ENCODE data around the gene ZIC2.
A peak's percentile ranks its signal among the peaks of the same experiment; 100 is the strongest.

Gene ZIC2

DNA sequence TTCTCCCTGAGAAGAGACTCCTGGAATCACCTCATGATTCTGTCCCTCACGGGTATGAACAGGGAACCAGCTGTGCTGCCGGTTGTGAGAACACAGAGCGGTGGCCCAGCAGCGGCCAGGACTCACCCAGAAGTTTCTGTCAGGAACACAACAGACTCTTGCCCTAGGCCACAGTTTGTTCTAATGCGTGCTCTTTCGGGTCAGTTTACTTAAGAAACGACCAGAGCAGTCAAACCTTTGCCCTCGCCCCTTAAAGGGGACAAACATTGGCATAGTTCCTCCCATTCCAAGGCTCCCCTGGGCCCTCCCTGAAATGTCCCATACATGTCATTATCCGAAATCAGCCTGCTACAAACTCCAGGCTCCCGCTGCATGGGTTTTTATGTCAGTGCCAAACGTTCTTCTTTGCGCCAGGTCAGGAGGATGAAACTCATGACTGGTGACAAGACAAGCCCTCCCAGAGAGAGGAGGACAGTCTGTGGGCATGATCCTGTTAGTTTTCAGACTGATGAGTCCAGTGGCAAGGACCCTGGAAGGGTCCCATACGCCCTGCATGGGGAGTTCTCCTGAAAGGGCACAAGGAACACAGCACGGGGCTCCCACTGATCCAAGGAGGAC is 28.3 kb upstream of the ZIC2 start:
- no peak for ATAC-seq

DNA sequence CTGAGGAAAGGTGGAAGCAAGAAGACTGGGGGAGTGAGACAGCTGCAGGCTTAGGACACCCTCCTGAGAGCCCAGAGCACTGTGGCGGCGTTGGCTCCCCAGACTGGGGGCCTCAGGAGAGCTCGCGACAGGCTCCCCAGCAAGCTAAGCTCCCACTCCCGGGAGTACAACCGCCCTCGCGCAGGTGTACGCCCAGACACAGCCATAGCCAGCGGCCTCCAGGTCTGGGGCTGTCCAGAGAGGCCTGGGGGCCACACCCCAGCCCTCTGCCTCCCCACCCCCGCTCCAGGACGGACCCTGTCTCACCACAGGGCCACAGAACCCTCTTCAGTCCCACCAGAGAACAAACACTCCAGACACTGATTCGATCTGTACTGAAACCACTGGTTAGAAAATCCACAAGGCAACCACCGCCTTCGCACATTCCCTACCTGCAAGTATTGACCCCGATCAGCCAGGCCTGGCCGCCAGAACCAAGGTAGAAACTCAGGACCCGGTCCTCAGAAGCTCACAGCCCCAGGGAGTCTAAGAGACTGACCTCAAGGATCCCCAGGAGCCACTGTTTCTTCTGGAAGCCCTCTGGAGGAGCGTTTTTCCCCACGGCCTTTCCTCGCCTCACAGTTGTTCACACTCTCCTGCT is 26.4 kb upstream of the ZIC2 start:
- ATAC-seq, result peak; percentile 6; the same call in 1 of the 3 replicates
- no peak for TF ChIP-seq CREB5 (CRISPR knock-in tag; IDR thresholded peaks at IDR 0.05; ENCODE audit: low read depth)
- no peak for TF ChIP-seq ZNF70 (CRISPR knock-in tag; IDR thresholded peaks at IDR 0.05)
- no peak for TF ChIP-seq ISL1 (CRISPR knock-in tag; IDR thresholded peaks at IDR 0.05)
- TF ChIP-seq OSR1 (CRISPR knock-in tag; IDR thresholded peaks at IDR 0.05), result no peak
- no peak for TF ChIP-seq ZNF8 (CRISPR knock-in tag; IDR thresholded peaks at IDR 0.05)
- TF ChIP-seq, protein P1, sequence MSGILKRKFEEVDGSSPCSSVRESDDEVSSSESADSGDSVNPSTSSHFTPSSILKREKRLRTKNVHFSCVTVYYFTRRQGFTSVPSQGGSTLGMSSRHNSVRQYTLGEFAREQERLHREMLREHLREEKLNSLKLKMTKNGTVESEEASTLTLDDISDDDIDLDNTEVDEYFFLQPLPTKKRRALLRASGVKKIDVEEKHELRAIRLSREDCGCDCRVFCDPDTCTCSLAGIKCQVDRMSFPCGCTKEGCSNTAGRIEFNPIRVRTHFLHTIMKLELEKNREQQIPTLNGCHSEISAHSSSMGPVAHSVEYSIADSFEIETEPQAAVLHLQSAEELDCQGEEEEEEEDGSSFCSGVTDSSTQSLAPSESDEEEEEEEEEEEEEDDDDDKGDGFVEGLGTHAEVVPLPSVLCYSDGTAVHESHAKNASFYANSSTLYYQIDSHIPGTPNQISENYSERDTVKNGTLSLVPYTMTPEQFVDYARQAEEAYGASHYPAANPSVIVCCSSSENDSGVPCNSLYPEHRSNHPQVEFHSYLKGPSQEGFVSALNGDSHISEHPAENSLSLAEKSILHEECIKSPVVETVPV (CRISPR knock-in tag; IDR thresholded peaks at IDR 0.05), result no peak

More for the DNA sequence above, 28.3 kb upstream of the ZIC2 start:
- TF ChIP-seq ESRRG (CRISPR knock-in tag; IDR thresholded peaks at IDR 0.05) (no peak), OSR1 (CRISPR knock-in tag; IDR thresholded peaks at IDR 0.05) (no peak), PATZ1 (CRISPR knock-in tag; IDR thresholded peaks at IDR 0.05; ENCODE audit: borderline replicate concordance) (no peak), CSDC2 (CRISPR knock-in tag; IDR thresholded peaks at IDR 0.05) (no peak), ZNF8 (CRISPR knock-in tag; IDR thresholded peaks at IDR 0.05) (no peak)
- TF ChIP-seq, protein P1 (CRISPR knock-in tag; IDR thresholded peaks at IDR 0.05), result no peak

DNA sequence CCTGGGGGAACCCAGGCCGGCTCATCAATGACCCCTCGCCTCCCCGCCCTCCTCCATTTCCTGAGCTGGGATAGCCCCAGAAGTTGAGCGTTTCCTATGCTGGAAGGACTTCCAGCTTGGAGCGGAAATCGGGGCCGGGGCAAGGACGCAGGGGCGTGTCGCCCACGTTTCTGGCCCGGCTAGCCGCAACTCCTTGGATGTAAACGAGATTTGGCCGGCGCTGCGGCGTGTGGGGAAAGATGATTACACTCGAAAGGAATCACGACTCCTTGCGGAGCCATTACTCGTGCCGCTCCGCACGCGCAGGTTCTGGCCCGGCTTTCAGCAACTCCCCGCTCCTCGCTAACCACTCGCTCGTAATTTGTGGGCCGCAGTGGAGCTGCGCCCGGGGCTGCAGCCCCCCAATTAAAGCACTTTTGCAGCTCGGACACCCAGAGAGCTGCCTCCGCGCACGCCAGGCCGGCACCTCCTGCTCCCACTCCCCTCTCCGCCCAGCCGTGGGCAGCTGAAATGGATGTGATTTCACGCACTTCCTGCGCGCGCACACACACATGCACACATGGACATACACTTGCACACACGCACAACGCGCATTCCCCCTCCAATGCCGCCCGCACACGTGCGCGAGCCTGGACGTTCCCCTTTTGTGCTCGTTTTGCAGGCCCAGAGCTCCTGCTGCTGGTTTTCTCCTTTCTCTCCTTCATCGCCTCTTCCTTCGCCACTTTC is 25.7 kb upstream of the ZIC2 start:
- peak; percentile 10; the same call in 2 of the 3 replicates for ATAC-seq
- no peak for TF ChIP-seq PATZ1 (CRISPR knock-in tag; IDR thresholded peaks at IDR 0.05; ENCODE audit: borderline replicate concordance)
- TF ChIP-seq ZFP30 (CRISPR knock-in tag; IDR thresholded peaks at IDR 0.05), result no peak

DNA sequence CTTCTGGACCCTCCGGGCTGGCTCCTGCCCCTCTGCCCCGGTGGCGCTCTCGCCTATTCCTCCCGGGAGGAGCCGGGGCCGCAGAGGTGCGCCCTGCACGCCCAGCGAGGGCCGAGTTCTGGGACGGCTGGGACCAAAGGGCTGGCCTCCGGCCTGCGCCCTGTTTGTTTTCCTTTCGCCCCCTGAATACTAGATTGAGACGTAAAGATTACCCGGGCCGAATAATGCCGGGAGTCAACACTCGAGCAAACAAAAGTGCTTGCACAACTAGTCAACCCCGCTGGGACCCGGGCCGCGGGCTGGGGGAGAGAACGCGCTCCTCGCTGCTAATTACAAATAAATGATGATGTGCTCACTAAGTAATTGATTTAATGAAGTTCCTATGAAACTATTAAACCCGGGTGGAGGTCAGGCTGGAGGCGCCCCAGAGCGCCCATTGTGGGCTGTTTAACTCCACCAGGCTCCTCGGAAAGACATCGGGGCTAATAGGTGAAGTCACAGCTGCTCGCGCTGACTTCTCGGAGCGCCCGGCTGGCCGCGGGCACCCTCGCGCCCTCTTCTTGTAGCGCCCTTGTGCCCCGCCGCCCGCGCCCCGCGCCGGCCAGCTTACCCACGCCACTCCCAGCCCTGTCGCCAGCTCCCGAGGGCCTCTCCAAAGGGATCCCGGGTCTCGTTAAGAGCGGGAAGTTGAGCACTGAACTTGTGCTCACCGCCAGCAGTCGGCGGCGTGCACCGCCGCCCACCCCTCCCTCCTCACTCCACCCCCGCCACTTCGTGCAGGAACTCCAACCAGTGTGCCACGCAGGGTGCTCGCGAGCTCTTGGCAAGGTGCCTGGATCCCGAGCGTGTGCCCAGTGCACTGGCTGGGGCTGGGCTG is 24.9 kb upstream of the ZIC2 start:
- ATAC-seq, result peak; percentile 33
- TF ChIP-seq GLIS3 (CRISPR knock-in tag; IDR thresholded peaks at IDR 0.05) (no peak), ARNTL (CRISPR knock-in tag; IDR thresholded peaks at IDR 0.05; ENCODE audit: borderline replicate concordance, low read depth) (no peak), BACH2 (CRISPR knock-in tag; IDR thresholded peaks at IDR 0.05; ENCODE audit: borderline replicate concordance) (no peak), PATZ1 (CRISPR knock-in tag; IDR thresholded peaks at IDR 0.05; ENCODE audit: borderline replicate concordance) (no peak), SNAI2 (CRISPR knock-in tag; IDR thresholded peaks at IDR 0.05) (no peak), ISL1 (CRISPR knock-in tag; IDR thresholded peaks at IDR 0.05) (no peak), ZFP30 (CRISPR knock-in tag; IDR thresholded peaks at IDR 0.05) (no peak)

Measured in SK-N-SH treated with all-trans-retinoic acid at 6 μM for 48 hours (cell line).